Endothelial cell of umbilical vein (primary cell): ENCODE results near the gene KLC1. TPM values are rescaled to one million over a fixed set of nuclear protein-coding genes. Genes with fewer than 3 reads are reported as not detected.

Experiments
- BruUV-seq: library from RNA; stranded (reverse); fragments of 400-500 nt; replicated peaks from 2 replicates; lab custom pipeline; 2021; lab: Mats Ljungman, UMichigan
- CTCF ChIA-PET: fragments of 300-600, 350-600 bp; sonication (Branson Sonifier 250); formaldehyde crosslinking; loops from one replicate; lab custom pipeline; 2021; ENCODE audit warnings: antibody characterized with exemption, inconsistent platforms; lab: Charles Lee
- POLR2A ChIA-PET: fragments of 300-600, 350-600 bp; sonication (Branson Sonifier 250); formaldehyde crosslinking; loops from one replicate; lab custom pipeline; 2021; ENCODE audit warnings: antibody characterized with exemption, inconsistent platforms; lab: Charles Lee
- DNase-seq: peaks from one replicate; pipeline ENCODE4 v3.0.0-alpha.2; 2011; ENCODE audit warnings: low read depth, low spot score
- FAIRE-seq: peaks from 2 replicates; lab custom pipeline; 2011; peaks lifted over from hg19 to GRCh38; lab: Jason Lieb, UNC
- H2AFZ ChIP-seq: 2 replicates; pipeline ENCODE4 v1.6.0; 2012; ENCODE audit warnings: low read depth, low read length, control low read depth, inconsistent platforms
- H3K27ac ChIP-seq: 2 replicates; pipeline ENCODE4 v1.5.1; 2011; ENCODE audit warnings: low read depth, mild to moderate bottlenecking, control low read depth, low read length, moderate library complexity; ENCODE audit not compliant: insufficient read depth
- H3K27me3 ChIP-seq, 2 experiments: 2 replicates each; pipeline versions ENCODE4 v1.6.0 to v1.6.1; 2011; ENCODE audit warnings: low read length in 2 of 2, mixed read lengths in 1 of 2; ENCODE audit not compliant: control insufficient read depth in 2 of 2, insufficient read depth in 2 of 2
- H3K36me3 ChIP-seq, 2 experiments: 2 replicates in 1 of 2; 3 replicates in 1 of 2; pipeline ENCODE4 v1.5.1; 2011; ENCODE audit warnings: low read length in 2 of 2, mild to moderate bottlenecking in 1 of 2, moderate library complexity in 1 of 2; ENCODE audit not compliant: control insufficient read depth in 2 of 2, insufficient read depth in 2 of 2; ENCODE audit errors: extremely low read depth in 1 of 2
- H3K4me1 ChIP-seq: 3 replicates; pipeline ENCODE4 v1.5.1; 2011; ENCODE audit warnings: mild to moderate bottlenecking, low read length; ENCODE audit not compliant: control insufficient read depth, insufficient read depth; ENCODE audit errors: extremely low read depth
- H3K4me2 ChIP-seq: 2 replicates; pipeline ENCODE4 v1.6.1; 2011; ENCODE audit warnings: low read length, control low read depth, mixed read lengths; ENCODE audit not compliant: insufficient read depth
- H3K4me3 ChIP-seq, 3 experiments: fragments of 200-600 bp in 1 of 3; sonication (generic), shearing (Covaris generic) in 1 of 3; replicated peaks in 1 of 3; 2 replicates each; pipeline ENCODE4 v1.5.1; 2011 to 2016; ENCODE audit warnings: control low read depth in 3 of 3, low read length in 3 of 3, mild to moderate bottlenecking in 2 of 3, inconsistent platforms in 1 of 3, low read depth in 1 of 3, moderate library complexity in 1 of 3; ENCODE audit not compliant: insufficient read depth in 1 of 3
- H3K79me2 ChIP-seq: 2 replicates; pipeline ENCODE4 v1.6.0; 2012; ENCODE audit warnings: low read length, inconsistent platforms; ENCODE audit not compliant: control insufficient read depth, insufficient read depth
- H3K9ac ChIP-seq: replicated peaks from 2 replicates; pipeline ENCODE3; 2011; ENCODE audit warnings: low read length, control low read depth; ENCODE audit not compliant: insufficient read depth; ENCODE audit errors: extremely low read depth
- H3K9me1 ChIP-seq: replicated peaks from 3 replicates; pipeline ENCODE4 v1.6.0; 2011; ENCODE audit warnings: mild to moderate bottlenecking, low read length; ENCODE audit not compliant: control insufficient read depth, insufficient read depth; ENCODE audit errors: extremely low read depth
- H3K9me3 ChIP-seq: replicated peaks from 2 replicates; pipeline ENCODE4 v1.5.1; 2012; ENCODE audit warnings: low read length, inconsistent platforms; ENCODE audit not compliant: control insufficient read depth, insufficient read depth
- H4K20me1 ChIP-seq: replicated peaks from 2 replicates; pipeline ENCODE3; 2011; ENCODE audit warnings: mild to moderate bottlenecking, low read length; ENCODE audit not compliant: control insufficient read depth, insufficient read depth; ENCODE audit errors: extremely low read depth
- CTCF ChIP-seq, 2 donors: IDR thresholded peaks; 1 replicate in 1 of 2; 2 replicates in 1 of 2; pipeline ENCODE4 v1.5.1; 2011; ENCODE audit warnings: low read length in 2 of 2, mild to moderate bottlenecking in 2 of 2, moderate library complexity in 2 of 2, control low read depth in 1 of 2, inconsistent platforms in 1 of 2, low read depth in 1 of 2; ENCODE audit not compliant: insufficient read depth in 1 of 2; ENCODE audit errors: extremely low read depth in 1 of 2
- EZH2 ChIP-seq: IDR thresholded peaks from 2 replicates; pipeline ENCODE4 v1.6.1; 2012; ENCODE audit warnings: borderline replicate concordance, low read depth, mild to moderate bottlenecking, moderate library complexity, low read length, inconsistent platforms; ENCODE audit not compliant: severe bottlenecking
- FOS ChIP-seq: IDR thresholded peaks from 2 replicates; pipeline ENCODE4 v1.6.1; 2011; ENCODE audit warnings: mild to moderate bottlenecking, low read length, moderate library complexity, borderline replicate concordance; ENCODE audit not compliant: insufficient read depth
- GATA2 ChIP-seq: IDR thresholded peaks from 2 replicates; pipeline ENCODE4 v1.7.0; 2011; ENCODE audit warnings: low read depth, mild to moderate bottlenecking, moderate library complexity, mixed read lengths, low read length; ENCODE audit not compliant: insufficient read length, insufficient read depth
- JUN ChIP-seq: IDR thresholded peaks from 2 replicates; pipeline ENCODE4 v1.6.1; 2011; ENCODE audit warnings: borderline replicate concordance, low read depth; ENCODE audit not compliant: insufficient read length, insufficient read depth
- MAX ChIP-seq: IDR thresholded peaks from 2 replicates; pipeline ENCODE4 v1.6.1; 2011; ENCODE audit not compliant: insufficient read depth, insufficient read length
- MYC ChIP-seq: IDR thresholded peaks from one replicate; pipeline ENCODE4 v1.6.1; 2011; ENCODE audit warnings: mild to moderate bottlenecking, low read depth, low read length
- POLR2A ChIP-seq: IDR thresholded peaks from 2 replicates; pipeline ENCODE4 v1.6.1; 2012; ENCODE audit warnings: low read depth, mild to moderate bottlenecking, control low read depth, low read length
- POLR2AphosphoS5 ChIP-seq: IDR thresholded peaks from 2 replicates; pipeline ENCODE4 v1.6.1; 2012; ENCODE audit warnings: low read depth, mild to moderate bottlenecking, control low read depth, low read length, moderate library complexity; ENCODE audit not compliant: insufficient read depth
- dilution Hi-C: fragments of 300-500 bp; cut with MboI; formaldehyde crosslinking; loops from one replicate; pipeline ENCODE4 v1.15.0; 2019; ENCODE audit warnings: low sequenced_read_pairs; ENCODE audit not compliant: extremely low pct_ligation_motif_present
- intact Hi-C: fragments of 100-400 bp; cut with micrococcal nuclease; formaldehyde crosslinking; loops from one replicate; pipeline ENCODE4 v1.10.0; 2022
- polyA plus RNA-seq, 4 experiments: library from polyadenylated mRNA; depleted of rRNA in 3 of 4; stranded (reverse) in 3 of 4; unstranded in 1 of 4; fragments of >200 nt; gene quantifications; 2 replicates each; pipeline versions ENCODE4 v1.2.1 to v1.2.3, GENCODE V29; 2011 to 2012; ENCODE audit warnings: missing spikeins in 1 of 4
- total RNA-seq: library from RNA; stranded (reverse); gene quantifications from 2 replicates; pipeline ENCODE4 v1.2.3, GENCODE V29; 2021

The KLC1 gene
- total and polyA plus RNA-seq, 2 donors (not counting 3 experiments of a cell fraction or from before 2014, with no cell fraction given): 124 to 233 TPM

- Histone ChIP-seq H3K4me1 (peaks cover 3% of the 10 kb centered on the region), H3K4me3 (no peak overlapping the region), H3K9me1 (no peaks in the 10 kb centered on the region), H3K4me2 (no peak overlapping the region), H2AFZ (no peak overlapping the region), H3K79me2 (peaks cover 97% of the 10 kb centered on the region), H3K36me3 (peaks cover 3 to 6% of the 10 kb centered on the region in 2 experiments), H3K9ac (no peak overlapping the region), H3K9me3 (no peaks in the 10 kb centered on the region), H4K20me1 (peaks cover 5% of the 10 kb centered on the region), H3K27me3 (no peaks in the 10 kb centered on the region), H3K27ac (no peak overlapping the region)
- ChIA-PET CTCF (no interaction called here), POLR2A (no interaction called here)
- TF ChIP-seq POLR2A: no peak
- TF ChIP-seq CTCF (IDR thresholded peaks at IDR 0.05; ENCODE audit: extremely low read depth in 1 of 2, insufficient read depth in 1 of 2, low read depth in 1 of 2, low read length in 2 of 2): no peak
- TF ChIP-seq FOS: no peak
- no peak for TF ChIP-seq MAX
- no peak for TF ChIP-seq GATA2
- no peak for TF ChIP-seq EZH2
- TF ChIP-seq MYC: no peak
- no peak for TF ChIP-seq JUN
- TF ChIP-seq POLR2AphosphoS5: no peak
- intact Hi-C loops (no loop called here), dilution Hi-C loops (no loop called here)
- FAIRE-seq (no peak), DNase-seq (no peak)
- no TSS peak for BruUV-seq
Measured at GRCh38 chr14:103634156-103634555, 5.1 kb downstream of the KLC1 start.
